Mesenchymal stem cell (in vitro differentiated cells and primary cell): ENCODE measurements around the gene HIVEP3.
"Not testable (repeated sequence)": the region's sequence is repeated elsewhere in the genome, so short reads cannot be mapped to it uniquely, and the experiment has no call there.

Experiments used
- DNase-seq: peaks from one replicate; pipeline ENCODE4 v3.0.0-alpha.2; 2013
- H2AFZ ChIP-seq: one replicate; pipeline ENCODE4 v1.6.1; 2013; ENCODE audit warnings: low read depth, mild to moderate bottlenecking, control low read depth, inconsistent platforms, low read length, moderate library complexity
- H2AK5ac ChIP-seq: 2 replicates; pipeline ENCODE4 v1.6.1; 2013; ENCODE audit warnings: low read length, moderate library complexity, mild to moderate bottlenecking, inconsistent platforms; ENCODE audit not compliant: severe bottlenecking
- H2BK120ac ChIP-seq: one replicate; pipeline ENCODE4 v1.6.1; 2013; ENCODE audit warnings: low read depth, mild to moderate bottlenecking, inconsistent platforms, low read length, moderate library complexity
- H2BK12ac ChIP-seq, 2 experiments: one replicate each; pipeline ENCODE4 v1.6.1; 2013; ENCODE audit warnings: inconsistent platforms in 2 of 2, low read length in 2 of 2, mild to moderate bottlenecking in 2 of 2, moderate library complexity in 2 of 2, control low read depth in 1 of 2
- H2BK15ac ChIP-seq: one replicate; pipeline ENCODE4 v1.6.1; 2013; ENCODE audit warnings: mild to moderate bottlenecking, low read depth, inconsistent platforms; ENCODE audit not compliant: poor library complexity, severe bottlenecking
- H2BK5ac ChIP-seq: 2 replicates; pipeline ENCODE4 v1.6.1; 2013; ENCODE audit warnings: low read depth, mild to moderate bottlenecking, low read length, control low read depth, inconsistent platforms; ENCODE audit not compliant: poor library complexity, severe bottlenecking
- H3K14ac ChIP-seq, 2 experiments: one replicate each; pipeline ENCODE4 v1.6.1; 2013; ENCODE audit warnings: inconsistent platforms in 2 of 2, low read length in 2 of 2, control low read depth in 1 of 2, mild to moderate bottlenecking in 1 of 2, moderate library complexity in 1 of 2
- H3K18ac ChIP-seq, 2 experiments: one replicate each; pipeline ENCODE4 v1.6.1; 2013; ENCODE audit warnings: inconsistent platforms in 2 of 2, low read length in 2 of 2, control low read depth in 1 of 2, low read depth in 1 of 2, mild to moderate bottlenecking in 1 of 2
- H3K23ac ChIP-seq, 2 experiments: one replicate each; pipeline ENCODE4 v1.6.1; 2013; ENCODE audit warnings: inconsistent platforms in 2 of 2, low read length in 2 of 2, mild to moderate bottlenecking in 2 of 2, moderate library complexity in 2 of 2, control low read depth in 1 of 2
- H3K27ac ChIP-seq: 2 replicates; pipeline ENCODE4 v1.5.1; 2013; ENCODE audit warnings: mild to moderate bottlenecking, moderate library complexity, low read length, control low read depth, inconsistent platforms; ENCODE audit not compliant: poor library complexity, severe bottlenecking
- H3K27me3 ChIP-seq, 2 experiments: 2 replicates each; pipeline versions ENCODE4 v1.6.1 to v1.7.0; 2013; ENCODE audit warnings: low read length in 2 of 2, mild to moderate bottlenecking in 2 of 2, moderate library complexity in 2 of 2, control low read depth in 1 of 2, inconsistent platforms in 1 of 2; ENCODE audit not compliant: control insufficient read depth in 1 of 2, insufficient read depth in 1 of 2
- H3K36me3 ChIP-seq, 2 experiments: 2 replicates each; pipeline versions ENCODE4 v1.6.1 to v1.7.0; 2013; ENCODE audit warnings: low read length in 2 of 2, control low read depth in 1 of 2, inconsistent platforms in 1 of 2, low read depth in 1 of 2, mild to moderate bottlenecking in 1 of 2; ENCODE audit not compliant: insufficient read depth in 2 of 2, control insufficient read depth in 1 of 2
- H3K4ac ChIP-seq, 2 experiments: one replicate each; pipeline ENCODE4 v1.6.1; 2013; ENCODE audit warnings: inconsistent platforms in 2 of 2, low read length in 2 of 2, mild to moderate bottlenecking in 2 of 2, moderate library complexity in 2 of 2, control low read depth in 1 of 2, low read depth in 1 of 2
- H3K4me1 ChIP-seq: 2 replicates; pipeline ENCODE4 v1.6.1; 2013; ENCODE audit warnings: low read depth, low read length, control low read depth; ENCODE audit not compliant: control insufficient read depth, insufficient read depth
- H3K4me2 ChIP-seq: 2 replicates; pipeline ENCODE4 v1.6.1; 2013; ENCODE audit warnings: low read length, mild to moderate bottlenecking, inconsistent platforms; ENCODE audit not compliant: poor library complexity, severe bottlenecking
- H3K4me3 ChIP-seq, 2 experiments: 2 replicates each; pipeline versions ENCODE4 v1.5.1 to v1.7.0; 2013; ENCODE audit warnings: low read length in 2 of 2, mild to moderate bottlenecking in 2 of 2, control low read depth in 1 of 2, low read depth in 1 of 2; ENCODE audit not compliant: insufficient read depth in 1 of 2
- H3K79me1 ChIP-seq: replicated peaks from 2 replicates; pipeline ENCODE4 v1.6.1; 2013; ENCODE audit warnings: mild to moderate bottlenecking, control low read depth, low read length, inconsistent platforms; ENCODE audit not compliant: poor library complexity, severe bottlenecking
- H3K9ac ChIP-seq: 2 replicates; pipeline ENCODE4 v1.7.0; 2013; ENCODE audit warnings: mild to moderate bottlenecking, low read length, moderate library complexity
- H3K9me3 ChIP-seq: 2 replicates; pipeline ENCODE4 v1.7.0; 2013; ENCODE audit warnings: mild to moderate bottlenecking, low read length; ENCODE audit not compliant: control insufficient read depth
- H4K8ac ChIP-seq: one replicate; pipeline ENCODE4 v1.6.1; 2013; ENCODE audit warnings: inconsistent platforms, mild to moderate bottlenecking, low read length, moderate library complexity
- H4K91ac ChIP-seq: one replicate; pipeline ENCODE4 v1.6.1; 2013; ENCODE audit warnings: mild to moderate bottlenecking, low read length, inconsistent platforms
- WGBS: methylation state at CpG from one replicate; pipeline ENCODE4 v1.1.7; 2013; ENCODE audit warnings: mixed read lengths; 5-methylcytosine and 5-hydroxymethylcytosine counted together

HIVEP3 gene

DNA sequence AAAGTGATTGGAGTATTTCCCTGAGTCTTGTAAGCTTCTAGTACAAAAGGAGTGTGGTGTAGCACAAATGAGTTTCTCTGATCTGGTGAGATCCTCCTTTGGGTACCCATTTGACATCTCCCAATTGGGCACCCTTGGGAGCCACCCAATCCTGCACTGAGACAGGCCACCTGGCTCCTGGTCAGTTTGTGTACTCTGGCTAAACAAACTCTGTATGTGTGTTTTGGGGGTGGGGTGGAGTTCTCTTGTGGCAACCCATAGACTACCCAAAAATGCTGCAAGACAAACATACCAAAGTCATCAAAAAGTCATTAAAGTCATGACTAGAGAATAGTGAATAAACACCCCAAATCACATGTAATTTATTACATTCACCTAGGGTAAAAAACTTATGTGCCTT lies 8.4 kb upstream of the HIVEP3 start:
- no peak overlapping the region for H2BK120ac ChIP-seq
- H3K23ac ChIP-seq: no peak overlapping the region
- H3K14ac ChIP-seq: no peak overlapping the region
- no peaks in the 10 kb centered on the region for H3K4me1 ChIP-seq
- no peak overlapping the region for H4K8ac ChIP-seq
- no peak overlapping the region for H3K4me2 ChIP-seq
- no peaks in the 10 kb centered on the region for H3K27me3 ChIP-seq
- no peak overlapping the region for H2BK15ac ChIP-seq
- H3K27ac ChIP-seq: no peak overlapping the region
- H2AK5ac ChIP-seq: no peak overlapping the region
- no peak overlapping the region for H3K18ac ChIP-seq
- no peak overlapping the region for H4K91ac ChIP-seq
- no peak overlapping the region for H3K4ac ChIP-seq
- no peak overlapping the region for H2BK12ac ChIP-seq
- H3K4me3 ChIP-seq: no peak overlapping the region
- no peaks in the 10 kb centered on the region for H3K36me3 ChIP-seq
- H3K79me1 ChIP-seq: peaks cover 6% of the 10 kb centered on the region
- H3K9ac ChIP-seq: no peak overlapping the region
- no peak overlapping the region for H2BK5ac ChIP-seq
- no peak for DNase-seq
- no peaks in the 10 kb centered on the region for H3K9me3 ChIP-seq
- H2AFZ ChIP-seq: no peak overlapping the region

DNA sequence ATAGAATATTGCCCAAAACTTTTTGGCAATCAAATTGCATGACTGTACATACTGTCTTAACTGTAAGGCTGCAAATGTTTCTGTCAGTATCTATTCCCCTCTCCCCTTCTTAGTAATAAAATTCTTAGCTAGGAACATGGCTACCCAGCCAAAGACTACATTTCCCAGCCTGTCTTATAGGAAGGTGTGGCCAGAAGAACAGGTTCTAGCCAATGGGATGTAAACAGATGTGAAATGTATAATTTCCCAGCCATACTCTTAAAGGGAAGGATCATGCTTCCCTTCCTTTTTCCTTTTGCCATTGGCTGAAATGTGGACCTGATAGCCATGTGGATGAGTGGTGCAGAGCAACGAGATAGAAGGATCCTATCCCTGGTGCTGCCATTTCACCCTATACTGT lies 7.0 kb upstream of the HIVEP3 start:
- no peak overlapping the region for H2BK120ac ChIP-seq
- H3K27me3 ChIP-seq: no peaks in the 10 kb centered on the region
- H3K23ac ChIP-seq: no peak overlapping the region
- H2AK5ac ChIP-seq: no peak overlapping the region
- peaks cover 7% of the 10 kb centered on the region for H3K79me1 ChIP-seq
- no peaks in the 10 kb centered on the region for H3K36me3 ChIP-seq
- DNase-seq: peak; percentile 18
- no peak overlapping the region for H2BK12ac ChIP-seq
- no peak overlapping the region for H3K9ac ChIP-seq
- H3K4me2 ChIP-seq: no peak overlapping the region
- no peak overlapping the region for H3K4me3 ChIP-seq
- H3K9me3 ChIP-seq: no peaks in the 10 kb centered on the region
- H2BK15ac ChIP-seq: no peak overlapping the region
- no peaks in the 10 kb centered on the region for H3K4me1 ChIP-seq
- no peak overlapping the region for H3K18ac ChIP-seq
- no peak overlapping the region for H4K91ac ChIP-seq
- H4K8ac ChIP-seq: no peak overlapping the region
- no peak overlapping the region for H2BK5ac ChIP-seq
- no peak overlapping the region for H3K27ac ChIP-seq
- no CpG with 5 or more reads among the region's 1 CpG for WGBS
- H2AFZ ChIP-seq: no peak overlapping the region
- H3K4ac ChIP-seq: no peak overlapping the region
- no peak overlapping the region for H3K14ac ChIP-seq

DNA sequence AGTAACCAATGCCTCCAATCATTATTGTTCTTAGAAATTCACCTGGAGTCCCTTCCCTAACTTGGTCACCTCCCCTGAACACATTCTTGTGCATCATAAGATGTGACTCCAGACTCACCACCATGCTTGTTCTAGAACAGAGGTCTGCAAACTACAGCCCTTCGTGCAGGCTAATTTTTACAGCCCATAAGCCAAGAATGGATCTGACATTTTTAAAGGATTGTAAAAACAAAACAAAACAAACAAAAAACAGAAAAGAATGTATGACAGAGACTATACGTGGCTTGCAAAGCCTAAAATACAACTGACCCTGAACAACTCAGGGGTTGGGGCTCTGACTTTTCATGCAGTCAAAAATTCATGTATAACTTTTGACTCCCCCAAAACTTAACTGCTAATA lies 6.2 kb upstream of the HIVEP3 start:
- no peak overlapping the region for H3K18ac ChIP-seq
- no peak overlapping the region for H3K27ac ChIP-seq
- no peak overlapping the region for H3K9ac ChIP-seq
- no peak overlapping the region for H2BK5ac ChIP-seq
- H3K9me3 ChIP-seq: no peaks in the 10 kb centered on the region
- no peak overlapping the region for H3K23ac ChIP-seq
- H3K4me3 ChIP-seq: no peak overlapping the region
- H3K36me3 ChIP-seq: no peaks in the 10 kb centered on the region
- H3K4ac ChIP-seq: no peak overlapping the region
- no peak overlapping the region for H2AFZ ChIP-seq
- no peak for DNase-seq
- no peaks in the 10 kb centered on the region for H3K27me3 ChIP-seq
- H2BK12ac ChIP-seq: no peak overlapping the region
- H3K4me1 ChIP-seq: peaks cover 4% of the 10 kb centered on the region
- H2AK5ac ChIP-seq: no peak overlapping the region
- no peak overlapping the region for H2BK120ac ChIP-seq
- no peak overlapping the region for H3K4me2 ChIP-seq
- 32% methylated on average over 2 of the region's 2 CpGs for WGBS
- H3K14ac ChIP-seq: no peak overlapping the region
- no peak overlapping the region for H4K8ac ChIP-seq
- H4K91ac ChIP-seq: no peak overlapping the region
- H2BK15ac ChIP-seq: no peak overlapping the region
- H3K79me1 ChIP-seq: peaks cover 7% of the 10 kb centered on the region

GRCh38 chr1:41921271-41921670 lies 2.5 kb upstream of the HIVEP3 start:
- H3K14ac ChIP-seq, H3K27ac ChIP-seq, H2AFZ ChIP-seq, H2AK5ac ChIP-seq, H3K27me3 ChIP-seq, H2BK5ac ChIP-seq, H3K9ac ChIP-seq, H3K18ac ChIP-seq, H3K23ac ChIP-seq, H2BK15ac ChIP-seq, H3K4me3 ChIP-seq, H3K4ac ChIP-seq, H3K9me3 ChIP-seq, H2BK120ac ChIP-seq, H4K8ac ChIP-seq, H3K4me2 ChIP-seq, H2BK12ac ChIP-seq, DNase-seq, H3K36me3 ChIP-seq, H4K91ac ChIP-seq: not testable (repeated sequence)
- peaks cover 21% of the 10 kb centered on the region for H3K4me1 ChIP-seq
- peaks cover 19% of the 10 kb centered on the region for H3K79me1 ChIP-seq
- 100% methylated on average over 2 of the region's 2 CpGs for WGBS
